DMS53 treated with DMSO at 0.1 percent for 48 hours (cell line): ENCODE measurements around the gene ARFIP1.
"Not testable (repeated sequence)": the region's sequence is repeated elsewhere in the genome, so short reads cannot be mapped to it uniquely, and the experiment has no call there.

Experiments
- DNase-seq: peaks from one replicate; lab custom pipeline; 2025; ENCODE audit not compliant: unreplicated experiment; lab: John Stamatoyannopoulos, UW

Gene ARFIP1

DNA sequence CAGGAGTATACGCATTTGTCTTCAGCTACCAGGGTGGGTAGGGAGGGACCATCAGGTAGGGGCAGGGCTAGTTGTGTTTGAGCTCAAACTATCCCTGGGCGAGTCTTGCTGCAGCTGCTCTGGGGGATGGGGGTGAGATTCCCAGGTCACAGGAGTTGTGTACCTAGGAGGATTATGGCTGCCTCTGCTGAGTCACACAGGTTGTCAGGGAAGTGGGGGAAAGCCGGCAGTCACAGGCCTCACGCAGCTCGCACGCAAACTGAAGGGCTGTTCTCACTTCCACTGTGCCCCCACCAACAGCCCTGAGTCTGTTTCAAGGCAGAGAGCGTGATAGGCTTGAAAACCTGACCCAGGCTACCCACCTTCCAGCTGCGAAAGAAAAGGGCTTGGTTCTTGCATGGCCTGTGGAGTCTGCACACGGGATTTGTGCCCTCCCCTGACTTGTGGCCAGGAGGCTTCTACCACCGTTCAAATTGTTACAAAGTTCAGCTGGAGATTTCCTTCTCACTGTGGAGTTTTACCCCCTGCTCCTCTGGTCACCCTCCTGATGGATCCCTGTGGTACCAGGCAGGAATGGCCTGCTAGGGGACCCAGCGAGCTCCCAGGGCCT is 63.8 kb downstream of the ARFIP1 start:
- peak; percentile 62 for DNase-seq

DNA sequence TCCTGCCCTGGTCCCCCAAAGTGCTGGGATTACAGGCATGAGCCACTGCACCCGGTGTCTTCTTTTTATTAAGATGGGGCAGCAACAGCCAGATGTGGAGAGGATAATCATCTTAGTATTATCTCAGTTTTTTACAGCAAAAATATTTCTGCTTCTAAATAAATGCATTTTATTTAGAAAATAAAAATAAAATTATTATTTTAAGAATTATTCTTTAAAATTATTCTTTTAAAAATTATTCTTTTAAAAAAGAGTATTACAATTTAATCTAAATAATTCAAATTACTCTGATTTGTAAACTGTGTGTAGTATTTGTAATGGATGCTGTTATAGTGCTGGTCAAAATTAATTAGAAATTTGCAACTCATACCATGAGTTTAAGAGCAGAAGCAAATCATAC is 67.6 kb downstream of the ARFIP1 start:
- no peak for DNase-seq

DNA sequence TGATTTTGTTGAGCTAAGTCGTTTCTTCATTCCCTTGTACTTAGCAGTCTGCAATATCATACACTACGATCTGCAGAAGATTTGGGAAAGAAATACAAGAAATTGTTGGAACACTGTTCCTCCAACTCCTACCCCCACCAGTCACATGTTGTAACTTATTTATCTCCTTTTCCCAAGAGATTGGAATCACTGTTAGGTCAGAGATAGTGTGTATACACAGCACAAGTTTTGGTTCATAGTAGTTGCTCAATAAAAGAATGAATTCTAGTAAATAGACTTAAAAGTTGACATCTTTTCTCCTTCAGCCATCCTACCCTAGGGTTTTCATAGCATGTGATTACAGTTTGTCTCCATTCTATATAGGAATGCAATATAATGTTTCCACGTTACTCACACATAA is 68.8 kb downstream of the ARFIP1 start:
- DNase-seq, result no peak

DNA sequence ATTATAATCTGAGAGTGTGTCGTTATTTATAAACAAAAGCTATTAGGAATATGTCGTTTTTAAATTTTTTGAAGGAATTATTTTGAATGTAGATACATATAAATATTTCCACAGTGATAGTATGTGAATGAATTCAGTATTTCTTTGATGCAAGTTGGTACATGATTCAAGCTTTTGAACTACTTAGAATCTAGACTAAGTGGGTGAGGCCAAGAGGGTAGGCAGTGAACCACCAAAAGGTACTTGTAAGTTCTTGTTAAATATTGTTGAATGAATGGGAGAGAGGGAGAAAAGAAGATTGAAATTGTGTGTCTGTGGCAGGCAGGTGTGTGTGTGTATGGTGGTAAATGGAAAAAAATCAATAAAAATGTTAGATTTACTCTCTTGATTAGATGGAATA is 69.6 kb downstream of the ARFIP1 start:
- DNase-seq, result no peak

DNA sequence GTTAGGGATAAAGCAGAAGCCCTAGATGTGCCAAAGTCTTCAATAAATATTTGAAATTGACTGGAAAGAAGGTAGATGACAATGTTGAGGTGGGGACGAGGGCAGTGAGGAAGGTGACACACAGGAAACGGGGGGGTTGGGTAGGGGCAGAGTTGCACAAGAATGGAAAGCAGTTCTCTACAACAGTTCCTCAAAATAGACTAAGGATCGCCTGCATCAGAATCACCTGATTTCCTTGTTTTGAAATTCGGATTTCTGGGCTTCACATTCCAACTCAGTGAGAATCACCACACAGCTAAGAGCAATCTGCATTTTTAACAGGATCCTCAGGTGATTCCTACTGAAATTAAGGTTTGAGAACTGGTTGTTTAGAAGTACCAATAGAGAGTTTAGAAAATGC is 70.6 kb downstream of the ARFIP1 start:
- DNase-seq, result no peak

DNA sequence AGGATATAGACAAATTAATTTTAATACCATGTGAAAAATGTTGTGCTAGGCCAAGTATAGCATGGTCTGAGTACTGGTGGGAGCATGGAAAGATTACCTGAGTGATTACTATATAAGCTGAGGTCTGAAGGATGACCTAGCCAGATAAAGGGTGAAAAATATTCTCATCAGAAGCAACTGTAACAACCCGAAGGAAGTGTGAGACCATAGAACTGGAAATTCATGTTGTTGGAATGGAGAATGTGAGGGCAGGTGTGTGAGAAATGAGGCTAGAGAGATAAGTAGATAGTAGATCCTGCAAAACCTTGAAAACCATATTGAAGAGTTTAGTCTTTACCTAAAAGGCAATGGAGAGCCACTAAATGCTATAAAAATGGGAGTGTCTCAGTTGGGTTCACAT is 71.5 kb downstream of the ARFIP1 start:
- no peak for DNase-seq

DNA sequence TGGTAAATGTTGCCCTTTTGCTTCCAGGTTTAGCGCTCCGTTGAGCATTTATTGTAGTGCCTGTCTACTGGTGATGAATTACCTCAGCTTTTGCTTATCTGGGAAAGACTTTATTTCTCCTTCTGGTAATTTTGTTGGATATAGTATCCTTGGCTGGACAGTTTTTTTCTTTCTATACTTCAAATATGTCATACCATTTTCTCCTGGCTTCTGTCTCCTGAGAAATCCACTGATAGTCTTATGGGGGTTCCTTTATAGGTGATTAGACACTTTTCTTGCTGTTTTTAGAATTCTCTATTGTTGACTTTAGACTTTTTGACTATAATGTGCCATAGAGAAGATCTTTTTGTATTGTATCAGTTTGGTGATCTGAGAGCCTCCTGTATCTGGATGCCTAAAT is 73.5 kb downstream of the ARFIP1 start:
- DNase-seq, result no peak

DNA sequence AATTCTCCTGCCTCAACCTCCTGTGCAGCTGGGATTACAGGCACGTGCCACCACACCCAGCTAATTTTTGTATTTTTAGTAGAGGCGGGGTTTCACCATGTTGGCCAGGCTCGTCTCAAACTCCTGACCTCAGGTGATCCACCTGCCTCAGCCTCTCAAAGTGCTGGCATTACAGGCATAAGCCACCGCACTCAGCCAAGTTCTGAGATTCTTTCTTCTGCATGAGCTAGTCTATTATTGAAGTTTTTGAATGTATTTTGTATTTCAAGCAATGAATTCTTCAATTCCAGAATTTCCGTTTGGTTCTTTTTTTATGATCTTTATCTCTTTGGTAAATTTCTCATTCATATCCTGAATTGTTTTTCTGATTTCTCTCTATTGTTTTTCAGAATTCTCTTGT is 74.3 kb downstream of the ARFIP1 start:
- not testable (repeated sequence) for DNase-seq

DNA sequence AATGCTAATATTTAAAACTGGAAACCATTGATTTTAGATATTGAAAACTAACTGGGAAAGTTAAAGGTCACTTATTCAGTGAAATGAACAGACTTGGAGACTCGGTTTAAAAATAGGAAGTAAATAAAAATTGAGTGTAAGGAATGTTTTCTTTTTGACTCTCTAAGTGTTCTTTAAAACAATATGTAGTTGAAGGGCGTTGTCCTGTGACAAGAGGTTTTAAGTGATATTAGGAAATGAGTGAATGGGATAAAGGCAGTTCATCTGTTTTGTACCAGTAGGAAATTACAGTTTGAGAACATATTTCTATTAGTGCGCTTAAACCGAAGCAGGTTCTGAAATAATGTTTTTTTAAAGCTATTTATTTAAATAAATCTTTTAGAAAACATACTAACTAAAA is 77.2 kb downstream of the ARFIP1 start:
- DNase-seq, result no peak

DNA sequence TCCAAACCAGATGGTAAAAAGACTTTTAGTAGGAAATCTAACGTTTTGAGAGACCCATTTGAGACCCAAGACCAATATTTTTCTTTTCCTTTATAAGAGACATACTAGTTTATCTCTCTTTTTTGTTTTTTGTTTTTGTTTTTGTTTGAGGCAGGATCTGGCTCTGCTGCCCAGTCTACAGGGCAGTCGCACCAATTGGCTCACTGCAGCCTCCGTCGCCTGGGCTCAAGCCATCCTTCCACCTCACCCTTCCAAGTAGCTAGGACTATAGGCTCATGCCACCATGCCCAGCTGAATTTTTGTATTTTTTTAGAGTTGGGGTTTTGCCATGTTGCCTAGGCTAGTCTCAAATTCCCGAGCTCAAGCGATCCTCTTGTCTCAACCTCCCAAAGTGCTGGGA is 79.2 kb downstream of the ARFIP1 start:
- DNase-seq, result no peak

DNA sequence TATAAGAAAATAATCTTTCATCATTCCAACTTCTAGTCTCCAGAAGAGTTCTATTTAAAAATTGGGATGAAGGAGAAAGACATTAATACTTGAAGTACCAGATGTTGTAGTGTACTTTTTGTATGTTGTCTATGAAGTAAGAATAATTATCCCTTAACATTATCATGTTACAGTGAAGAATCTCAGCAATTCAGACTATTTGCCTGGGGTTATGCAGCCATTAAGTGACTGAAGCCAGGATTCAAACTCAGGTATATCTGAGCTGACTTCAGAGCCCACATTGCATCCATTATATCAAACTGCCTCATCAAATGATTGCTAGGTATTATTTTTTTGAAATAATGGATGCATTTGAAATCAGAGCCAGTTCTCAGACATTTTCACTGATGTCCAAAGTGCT is 80.3 kb downstream of the ARFIP1 start:
- no peak for DNase-seq

DNA sequence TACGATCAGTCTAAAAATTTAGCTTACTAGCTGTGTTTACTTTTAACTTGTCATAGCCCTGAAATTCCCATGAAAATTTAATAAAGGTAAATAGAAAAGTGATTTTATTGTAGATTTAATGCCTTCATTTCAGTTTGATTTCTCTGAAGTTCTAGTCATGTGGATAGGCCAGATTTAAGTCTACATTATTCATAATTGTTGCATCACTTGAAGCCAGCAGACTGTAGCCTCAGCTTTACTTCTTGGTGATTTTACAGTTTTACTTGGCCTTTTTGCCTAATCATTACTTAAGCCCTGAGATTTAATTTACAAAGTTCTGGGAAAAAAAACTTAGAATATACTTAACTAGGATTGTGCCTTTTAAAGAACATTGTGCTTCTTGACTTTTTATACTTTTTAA is 82.9 kb downstream of the ARFIP1 start:
- no peak for DNase-seq

DNA sequence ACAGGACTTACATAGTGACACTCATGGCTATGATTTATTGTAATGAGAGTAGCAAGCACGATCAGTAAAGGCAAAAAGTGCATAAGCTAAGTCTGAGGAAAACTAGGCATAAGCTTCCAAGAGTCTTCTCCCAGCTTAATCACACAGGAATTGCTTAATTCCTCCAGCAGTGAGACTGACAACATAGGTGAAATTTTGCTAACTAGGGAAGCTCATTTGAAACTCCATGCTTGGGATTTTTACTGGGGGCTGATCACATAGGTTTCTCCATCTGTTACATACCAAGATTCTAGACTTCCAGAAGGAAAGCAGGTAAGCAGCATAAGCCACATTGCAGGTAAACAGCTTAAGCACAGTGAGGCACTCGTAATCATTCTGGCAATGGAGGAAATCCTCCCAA is 84.6 kb downstream of the ARFIP1 start:
- DNase-seq, result no peak

DNA sequence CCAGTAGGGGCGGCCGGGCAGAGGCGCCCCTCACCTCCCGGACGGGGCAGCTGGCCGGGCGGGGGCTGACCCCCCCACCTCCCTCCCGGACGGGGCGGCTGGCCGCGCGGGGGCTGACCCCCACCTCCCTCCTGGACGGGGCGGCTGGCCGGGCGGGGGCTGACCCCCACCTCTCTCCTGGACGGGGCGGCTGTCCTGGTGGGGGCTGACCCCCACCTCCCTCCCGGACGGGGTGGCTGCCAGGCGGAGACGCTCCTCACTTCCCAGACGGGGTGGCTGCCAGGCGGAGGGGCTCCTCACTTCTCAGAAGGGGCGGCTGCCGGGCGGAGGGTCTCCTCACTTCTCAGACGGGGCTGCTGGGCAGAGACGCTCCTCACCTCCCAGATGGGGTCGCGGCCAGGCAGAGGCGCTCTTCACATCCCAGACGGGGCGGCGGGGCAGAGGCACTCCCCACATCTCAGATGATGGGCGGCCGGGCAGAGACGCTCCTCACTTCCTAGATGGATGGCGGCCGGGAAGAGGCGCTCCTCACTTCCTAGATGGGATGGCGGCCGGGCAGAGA is 86.8 kb downstream of the ARFIP1 start:
- not testable (repeated sequence) for DNase-seq

DNA sequence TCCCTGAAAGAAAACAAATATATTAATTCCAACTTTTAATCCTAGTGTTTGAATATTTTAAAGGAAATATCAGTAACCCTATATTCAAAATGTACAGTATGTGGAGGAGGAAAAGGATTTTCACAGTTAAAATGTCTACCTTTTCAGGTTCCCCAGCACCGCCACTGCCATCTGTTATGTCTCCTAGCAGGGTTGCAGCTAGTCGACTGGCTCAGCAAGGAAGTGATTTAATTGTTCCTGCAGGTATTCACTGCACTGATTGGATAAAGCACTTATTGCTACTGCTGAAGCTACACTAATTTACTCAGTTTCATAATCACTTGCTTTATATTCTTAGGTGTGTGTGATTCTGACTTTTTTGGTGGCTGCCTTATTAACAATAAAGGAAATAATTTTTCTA is 90.9 kb downstream of the ARFIP1 start:
- no peak for DNase-seq

DNA sequence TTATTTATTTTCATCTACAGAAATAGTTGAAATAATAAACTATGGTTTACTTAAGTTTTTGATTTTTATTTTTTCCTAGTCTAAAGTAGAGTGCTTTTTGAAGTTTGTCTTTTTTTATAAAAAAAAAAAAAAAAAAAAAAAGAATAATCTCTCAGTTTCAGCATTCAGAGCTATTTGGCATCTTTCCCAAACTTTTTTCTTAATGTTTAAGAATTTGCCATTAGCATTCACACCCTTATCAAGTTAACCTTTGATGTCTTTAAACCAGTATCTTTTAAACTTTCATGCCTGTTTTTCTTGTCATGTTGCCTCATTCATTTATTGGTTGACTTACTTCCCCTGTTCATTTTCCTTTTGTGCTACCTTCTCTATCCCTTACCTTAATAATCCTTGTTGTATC is 95.5 kb downstream of the ARFIP1 start:
- DNase-seq, result no peak

DNA sequence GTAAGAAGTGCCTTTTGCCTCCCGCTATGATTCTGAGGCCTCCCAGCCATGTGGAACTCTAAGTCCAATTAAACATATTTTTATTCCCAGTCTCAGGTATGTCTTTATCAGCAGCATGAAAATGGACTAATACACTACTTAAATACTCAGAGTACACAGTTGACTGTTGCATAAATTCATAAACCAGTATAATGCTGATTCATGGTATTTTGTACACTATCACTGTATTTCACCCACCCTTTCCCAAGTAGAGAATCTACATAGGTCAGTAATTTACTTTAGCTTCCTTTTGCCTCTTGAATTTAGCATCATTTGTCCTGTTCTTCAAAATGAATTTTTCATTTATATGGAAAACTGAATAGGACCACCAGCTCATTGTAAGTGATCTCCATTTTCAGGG is 98.1 kb downstream of the ARFIP1 start:
- no peak for DNase-seq

DNA sequence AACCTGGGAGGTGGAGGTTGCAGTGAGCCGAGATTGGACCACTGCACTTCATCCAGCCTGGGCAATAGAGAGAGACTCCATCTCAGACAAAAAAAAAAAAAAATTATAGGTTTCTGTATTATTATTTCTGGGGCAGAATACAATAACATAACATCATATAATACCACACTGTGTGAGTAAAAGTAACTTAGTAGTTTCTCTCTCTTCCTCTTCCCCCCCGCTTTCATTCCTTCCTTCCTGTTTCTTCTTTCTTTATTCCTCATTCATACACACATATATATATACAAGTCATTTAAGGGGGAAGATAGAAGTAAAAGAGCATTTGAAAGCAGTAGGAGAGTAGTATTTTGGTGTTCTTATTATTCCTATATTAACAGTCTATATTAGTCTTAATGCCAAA is 100.5 kb downstream of the ARFIP1 start:
- no peak for DNase-seq

DNA sequence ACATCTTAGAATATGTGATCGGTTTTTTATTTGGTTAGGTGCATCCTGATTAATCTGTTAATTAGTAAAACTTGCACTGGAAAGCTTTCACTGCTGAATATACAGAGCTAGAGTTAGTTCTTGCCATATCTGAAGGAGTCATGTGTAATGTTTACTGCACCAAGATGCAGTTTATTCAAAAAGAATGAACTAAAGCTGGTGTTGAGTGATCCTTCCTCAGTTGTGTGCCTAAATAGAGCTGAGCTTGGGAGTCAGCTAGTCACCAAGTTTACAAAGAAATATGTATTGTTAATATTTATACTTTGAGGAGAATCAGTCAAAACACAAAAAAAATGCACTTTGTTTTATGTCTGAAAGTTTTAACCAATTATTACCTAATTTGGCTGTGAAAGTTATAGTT is 102.2 kb downstream of the ARFIP1 start:
- no peak for DNase-seq

DNA sequence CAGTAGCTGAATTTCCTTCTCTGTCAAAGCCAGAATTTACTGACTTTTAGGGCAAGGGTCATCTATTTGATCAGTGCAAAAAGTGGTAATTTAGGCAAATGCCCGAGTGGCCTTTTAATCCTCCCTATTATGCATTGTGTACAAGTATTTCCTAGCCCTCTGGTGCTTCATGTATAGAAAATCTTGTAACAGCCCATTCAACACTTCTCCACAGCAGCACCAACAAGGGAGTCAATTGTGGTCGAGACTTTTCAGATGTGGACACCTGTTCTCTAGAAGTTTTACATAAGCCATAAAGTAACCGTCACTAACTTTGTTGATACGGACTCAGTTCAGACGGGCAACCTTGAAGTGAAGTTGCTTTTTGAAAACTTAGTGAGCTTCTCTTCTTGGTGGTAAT is 105.4 kb downstream of the ARFIP1 start:
- DNase-seq, result no peak

DNA sequence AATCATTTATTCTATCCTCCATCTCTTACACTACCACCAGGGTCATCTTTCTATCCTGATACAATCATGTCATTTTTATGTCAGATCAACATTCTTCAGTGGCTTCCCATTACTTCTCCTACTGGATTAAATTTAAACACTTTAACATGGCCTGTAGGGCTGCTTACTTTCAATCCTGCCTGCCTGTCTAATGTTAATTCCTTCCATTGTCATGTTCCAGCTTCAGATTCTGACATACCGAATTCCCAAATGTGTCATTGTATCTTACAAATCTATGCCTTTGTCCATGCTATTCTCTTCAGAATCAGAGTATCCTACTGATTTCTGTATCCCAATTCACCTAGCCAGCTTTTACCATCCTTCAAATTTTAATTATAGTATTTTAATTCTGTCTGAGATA is 106.4 kb downstream of the ARFIP1 start:
- DNase-seq, result no peak

DNA sequence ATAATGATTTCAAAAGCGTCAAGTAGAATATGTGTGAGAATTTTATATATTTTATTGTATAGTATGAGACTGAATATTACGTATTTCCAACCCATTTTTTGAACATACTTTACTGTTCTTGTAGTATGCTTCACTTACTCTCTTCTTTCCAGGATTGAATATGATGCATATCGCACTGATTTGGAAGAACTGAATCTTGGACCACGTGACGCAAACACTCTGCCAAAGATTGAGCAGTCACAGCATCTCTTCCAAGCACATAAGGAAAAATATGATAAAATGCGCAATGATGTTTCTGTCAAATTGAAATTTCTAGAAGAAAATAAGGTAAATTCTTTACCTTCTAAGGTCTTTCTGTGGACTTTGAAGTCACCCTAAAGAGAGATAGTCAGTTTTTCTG is 108.2 kb downstream of the ARFIP1 start:
- DNase-seq, result no peak

DNA sequence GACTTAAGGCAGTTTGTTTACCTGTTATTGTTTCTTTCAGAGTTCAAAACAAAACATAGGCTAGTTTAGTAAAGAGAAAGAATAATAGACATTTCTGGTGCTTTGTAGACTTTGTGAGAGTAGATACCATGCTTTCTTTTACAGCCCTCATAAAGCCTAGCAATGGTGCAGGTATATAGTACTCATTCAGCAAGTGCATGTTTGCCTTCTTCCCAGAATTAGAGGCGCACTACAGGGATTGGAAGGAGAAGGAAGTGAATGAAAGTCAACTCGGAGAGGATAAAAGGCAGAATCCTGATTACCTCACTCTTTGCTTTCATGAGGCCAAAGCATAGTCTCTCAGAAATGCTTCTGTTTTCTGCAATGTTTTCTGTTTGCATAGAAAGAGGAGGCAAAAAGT is 113.2 kb downstream of the ARFIP1 start:
- DNase-seq, result no peak
